ENCODE data around the gene RABGAP1. TPM values are rescaled to one million over a fixed set of nuclear protein-coding genes. Genes with fewer than 3 reads are reported as not detected.

The RABGAP1 gene
- total RNA-seq, 1 experiment from 2014 or later: 95.8 TPM

GRCh38 chr9:122941582-122942234 is 888 bp downstream of the RABGAP1 start:
- Histone ChIP-seq H3K4me1 (replicated peaks; ENCODE audit: insufficient read depth) (peaks cover 34% of the 10 kb centered on the region), H3K27me3 (ENCODE audit: insufficient read depth, low read depth) (no peaks in the 10 kb centered on the region), H3K9me3 (ENCODE audit: insufficient read depth, low read depth) (no peaks in the 10 kb centered on the region), H3K9me2 (ENCODE audit: insufficient read depth) (no peaks in the 10 kb centered on the region), H3K4me3 (peak overlapping the region; percentile 89), H3K36me3 (ENCODE audit: low read depth) (peaks cover 13% of the 10 kb centered on the region; the same call in 1 of the 2 replicates), H3K79me2 (ENCODE audit: low read depth) (peaks cover 55% of the 10 kb centered on the region), H4K20me1 (ENCODE audit: insufficient read depth) (peaks cover 41% of the 10 kb centered on the region), H3K27ac (peak overlapping the region; percentile 81), H3F3A (ENCODE audit: insufficient read depth, low read depth) (peaks cover 19% of the 10 kb centered on the region; the same call in 1 of the 2 replicates), H2AFZ (no peak overlapping the region), H3K4me2 (peak overlapping the region; percentile 85)
- POLR2A ChIA-PET (ENCODE audit: unreplicated experiment): no interaction called here
- TSS peak; percentile 56 for BruUV-seq (replicated peaks)
- CTCF ChIA-PET: interaction anchor here (0.7 to 0.9 kb wide), 2 partner anchors 10 to 301 kb away, joined by 3 to 15 read pairs; partner anchors contain the start of gene ZBTB26
- DNase-seq: no peak
- no peak for TF ChIP-seq CTCF (conservative IDR thresholded peaks at IDR 0.05)
- TF ChIP-seq EZH2 (IDR thresholded peaks at IDR 0.05; ENCODE audit: low read depth): no peak
- intact Hi-C loops (cut with micrococcal nuclease; ENCODE audit: unreplicated experiment): loop anchor here (1.0 to 2.0 kb wide), 2 partner anchors 10 to 13 kb away; partner anchors contain the start of gene ZBTB26

GRCh38 chr9:122944960-122945888 is 4.4 kb downstream of the RABGAP1 start:
- Histone ChIP-seq H3K27ac (peak overlapping the region; percentile 29), H3K4me2 (0 out of 2 replicates have a peak overlapping the region, but pooled peaks have one; percentile 19), H3K4me1 (replicated peaks; ENCODE audit: insufficient read depth) (peaks cover 37% of the 10 kb centered on the region), H3K9me2 (ENCODE audit: insufficient read depth) (no peaks in the 10 kb centered on the region), H3K36me3 (ENCODE audit: low read depth) (peaks cover 20% of the 10 kb centered on the region), H3K79me2 (ENCODE audit: low read depth) (peaks cover 90% of the 10 kb centered on the region), H3F3A (ENCODE audit: insufficient read depth, low read depth) (peaks cover 17% of the 10 kb centered on the region; the same call in 1 of the 2 replicates), H2AFZ (no peak overlapping the region), H3K27me3 (ENCODE audit: insufficient read depth, low read depth) (no peaks in the 10 kb centered on the region), H3K9me3 (ENCODE audit: insufficient read depth, low read depth) (no peaks in the 10 kb centered on the region), H4K20me1 (ENCODE audit: insufficient read depth) (peaks cover 70% of the 10 kb centered on the region), H3K4me3 (no peak overlapping the region)
- BruUV-seq (replicated peaks): no TSS peak
- intact Hi-C loops (cut with micrococcal nuclease; ENCODE audit: unreplicated experiment): no loop called here
- DNase-seq: no peak
- no peak for TF ChIP-seq CTCF (conservative IDR thresholded peaks at IDR 0.05)
- no peak for TF ChIP-seq EZH2 (IDR thresholded peaks at IDR 0.05; ENCODE audit: low read depth)
- CTCF ChIA-PET: no interaction called here
- POLR2A ChIA-PET (ENCODE audit: unreplicated experiment): no interaction called here

GRCh38 chr9:122946461-122947005 is 5.7 kb downstream of the RABGAP1 start:
- Histone ChIP-seq H3K4me3 (no peak overlapping the region), H3K4me1 (replicated peaks; ENCODE audit: insufficient read depth) (peaks cover 33% of the 10 kb centered on the region), H3K9me2 (ENCODE audit: insufficient read depth) (no peaks in the 10 kb centered on the region), H3K36me3 (ENCODE audit: low read depth) (peaks cover 20% of the 10 kb centered on the region), H3K4me2 (no peak overlapping the region), H3K9me3 (ENCODE audit: insufficient read depth, low read depth) (no peaks in the 10 kb centered on the region), H3K79me2 (ENCODE audit: low read depth) (peaks cover 100% of the 10 kb centered on the region), H3F3A (ENCODE audit: insufficient read depth, low read depth) (peaks cover 11% of the 10 kb centered on the region; the same call in 1 of the 2 replicates), H4K20me1 (ENCODE audit: insufficient read depth) (peaks cover 75% of the 10 kb centered on the region), H3K27ac (no peak overlapping the region; the same call in 1 of the 2 replicates), H3K27me3 (ENCODE audit: insufficient read depth, low read depth) (no peaks in the 10 kb centered on the region), H2AFZ (no peak overlapping the region)
- POLR2A ChIA-PET (ENCODE audit: unreplicated experiment): no interaction called here
- CTCF ChIA-PET: no interaction called here
- no peak for DNase-seq
- TF ChIP-seq CTCF (conservative IDR thresholded peaks at IDR 0.05) (no peak), EZH2 (IDR thresholded peaks at IDR 0.05; ENCODE audit: low read depth) (no peak)
- intact Hi-C loops (cut with micrococcal nuclease; ENCODE audit: unreplicated experiment): no loop called here
- no TSS peak for BruUV-seq (replicated peaks)
